D721Med (cell line): Measurements from ENCODE around the gene TENM4.

Experiments
- DNase-seq: peaks from one replicate; pipeline ENCODE4 v3.0.0; 2011; ENCODE audit warnings: low spot score; ENCODE audit not compliant: insufficient read length
- FAIRE-seq: peaks from 2 replicates; lab custom pipeline; 2011; peaks lifted over from hg19 to GRCh38; lab: Jason Lieb, UNC
- TF ChIP-seq, protein P1 (sequence below): IDR thresholded peaks from 2 replicates; pipeline ENCODE4 v1.5.1; 2012; ENCODE audit warnings: mild to moderate bottlenecking, control low read depth; ENCODE audit not compliant: insufficient read depth; ENCODE audit errors: missing control alignments

Gene TENM4

DNA sequence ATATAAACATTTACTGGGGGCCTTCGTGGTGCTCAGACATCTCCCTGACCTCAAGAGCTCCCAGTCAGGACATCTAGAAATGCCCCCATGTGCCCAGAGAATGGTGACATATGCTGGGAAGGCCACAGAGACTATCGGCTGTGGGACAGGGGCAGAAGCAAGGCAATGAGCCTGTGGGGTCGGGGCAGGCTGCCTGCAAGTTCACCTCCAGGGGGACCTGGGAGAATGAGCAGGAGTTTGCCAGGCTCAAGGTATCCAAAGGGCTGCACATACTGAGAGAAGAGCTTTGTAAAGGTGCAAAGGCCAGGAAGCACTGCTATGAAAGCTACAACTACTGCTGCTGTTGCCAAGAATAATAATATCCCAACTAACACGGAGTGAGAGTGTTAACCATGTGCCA is 233.9 kb downstream of the TENM4 start:
- DNase-seq = no peak
- TF ChIP-seq, protein P1, sequence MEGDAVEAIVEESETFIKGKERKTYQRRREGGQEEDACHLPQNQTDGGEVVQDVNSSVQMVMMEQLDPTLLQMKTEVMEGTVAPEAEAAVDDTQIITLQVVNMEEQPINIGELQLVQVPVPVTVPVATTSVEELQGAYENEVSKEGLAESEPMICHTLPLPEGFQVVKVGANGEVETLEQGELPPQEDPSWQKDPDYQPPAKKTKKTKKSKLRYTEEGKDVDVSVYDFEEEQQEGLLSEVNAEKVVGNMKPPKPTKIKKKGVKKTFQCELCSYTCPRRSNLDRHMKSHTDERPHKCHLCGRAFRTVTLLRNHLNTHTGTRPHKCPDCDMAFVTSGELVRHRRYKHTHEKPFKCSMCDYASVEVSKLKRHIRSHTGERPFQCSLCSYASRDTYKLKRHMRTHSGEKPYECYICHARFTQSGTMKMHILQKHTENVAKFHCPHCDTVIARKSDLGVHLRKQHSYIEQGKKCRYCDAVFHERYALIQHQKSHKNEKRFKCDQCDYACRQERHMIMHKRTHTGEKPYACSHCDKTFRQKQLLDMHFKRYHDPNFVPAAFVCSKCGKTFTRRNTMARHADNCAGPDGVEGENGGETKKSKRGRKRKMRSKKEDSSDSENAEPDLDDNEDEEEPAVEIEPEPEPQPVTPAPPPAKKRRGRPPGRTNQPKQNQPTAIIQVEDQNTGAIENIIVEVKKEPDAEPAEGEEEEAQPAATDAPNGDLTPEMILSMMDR = no peak
- no peak for FAIRE-seq

DNA sequence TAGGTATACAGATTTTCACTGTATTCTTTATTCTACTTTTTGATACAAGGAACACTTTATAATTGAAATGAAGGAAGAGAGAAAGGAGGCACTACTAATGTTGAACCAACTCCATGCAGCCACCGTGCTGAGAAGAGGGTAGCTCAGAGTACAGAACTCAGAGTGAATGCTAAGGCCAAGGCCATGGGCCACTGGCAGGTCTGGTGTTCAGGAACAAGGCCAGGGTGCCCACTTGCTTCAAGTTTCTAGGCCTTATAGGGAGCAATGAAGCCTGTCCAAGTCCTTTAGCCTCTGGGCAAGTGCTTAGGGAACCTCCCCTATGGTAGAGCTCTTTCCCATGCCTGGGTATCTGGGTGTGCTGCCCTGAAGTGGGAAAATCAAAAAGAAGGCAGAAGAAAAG is 235.0 kb downstream of the TENM4 start:
- TF ChIP-seq, protein P1 = no peak
- FAIRE-seq = no peak
- no peak for DNase-seq

DNA sequence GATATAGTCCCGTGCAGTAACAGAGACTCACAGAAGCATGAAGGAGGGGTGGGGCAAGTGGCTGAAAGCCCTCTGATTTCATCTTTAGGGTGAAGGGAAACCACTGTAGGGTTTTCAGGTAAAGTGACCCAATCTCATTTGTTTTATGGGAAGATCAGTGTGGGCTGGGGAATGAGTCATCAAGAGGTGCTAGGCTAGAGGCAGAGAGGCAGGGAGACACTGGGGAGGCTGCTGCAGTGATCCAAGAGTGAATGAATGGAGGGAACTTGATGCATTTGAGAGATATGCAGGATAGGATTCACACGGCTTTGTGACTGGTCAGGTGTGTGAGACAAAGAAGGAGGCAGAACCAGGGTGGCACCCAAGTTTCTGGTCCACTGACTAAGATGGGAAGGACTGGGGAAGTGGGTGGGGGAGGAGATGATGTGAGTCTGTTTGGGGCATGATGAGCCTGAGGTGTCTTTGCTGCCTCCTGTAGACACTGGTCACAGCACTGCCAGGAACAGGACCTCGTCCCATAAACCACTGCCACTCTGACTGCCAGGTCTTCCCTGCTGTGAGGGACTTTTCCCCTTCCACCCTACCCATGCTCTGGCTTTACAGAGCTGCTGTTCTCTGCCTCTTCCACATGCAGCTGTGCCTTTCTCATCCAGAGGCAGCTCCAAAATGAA is 239.0 kb downstream of the TENM4 start:
- DNase-seq (no peak), FAIRE-seq (no peak)
- TF ChIP-seq, protein P1 = no peak

- TF ChIP-seq, protein P1 = no peak
- FAIRE-seq (no peak), DNase-seq (no peak)
Observed at GRCh38 chr11:79200398-79201070, 240.3 kb downstream of the TENM4 start.

- TF ChIP-seq, protein P1 = no peak
- FAIRE-seq = no peak
- no peak for DNase-seq
Observed at GRCh38 chr11:79199729-79200354, 241.0 kb downstream of the TENM4 start.

DNA sequence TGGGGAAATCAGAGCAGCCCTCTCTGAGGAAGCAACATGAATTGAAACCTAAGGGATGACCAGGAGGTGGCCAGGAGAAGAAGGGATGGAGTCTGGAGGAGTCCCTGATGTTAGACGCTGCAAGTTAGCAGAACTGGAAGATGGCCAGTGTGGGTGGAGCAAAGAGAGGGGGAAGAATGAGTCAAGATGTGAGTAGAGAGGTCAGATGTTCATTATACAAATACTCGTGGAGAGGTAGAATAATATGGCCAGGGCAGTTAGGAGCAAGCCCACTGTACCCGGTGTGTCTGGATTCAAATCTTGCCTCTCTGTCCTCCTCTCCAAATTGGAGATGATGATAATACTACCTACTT is 242.0 kb downstream of the TENM4 start:
- DNase-seq = no peak
- no peak for FAIRE-seq

More for the DNA sequence above, 242.0 kb downstream of the TENM4 start:
- TF ChIP-seq, protein P1 = no peak
